Adrenal gland (tissue), 12 donors: ENCODE measurements around the gene GMPPA. TPM values are rescaled to one million over a fixed set of nuclear protein-coding genes. Genes with fewer than 3 reads are reported as not detected.

Source experiments
- DNase-seq, 7 donors: peaks; one replicate each; pipeline ENCODE4 v3.0.0-alpha.2; 2019 to 2020
- H3K27ac ChIP-seq, 5 donors: fragments of 200-600 bp; sonication (generic) in 4 of 5; 1 replicate in 3 of 5; 2 replicates in 2 of 5; pipeline versions ENCODE4 v1.5.1 to v1.8.0; 2016 to 2020; ENCODE audit warnings: mild to moderate bottlenecking in 1 of 5
- H3K27me3 ChIP-seq: fragments of 200-600 bp; 2 replicates; pipeline ENCODE4 v1.8.0; 2021
- H3K36me3 ChIP-seq, 2 donors: fragments of 200-600 bp; replicated peaks in 1 of 2; 1 replicate in 1 of 2; 2 replicates in 1 of 2; pipeline versions ENCODE4 v1.5.1 to v1.8.0; 2018 to 2022
- H3K4me1 ChIP-seq, 2 donors: fragments of 200-600 bp; replicated peaks in 1 of 2; 1 replicate in 1 of 2; 2 replicates in 1 of 2; pipeline versions ENCODE4 v1.5.1 to v1.8.0; 2018 to 2021
- H3K4me3 ChIP-seq, 4 donors: fragments of 200-600 bp; sonication (generic) in 3 of 4; one replicate each; pipeline ENCODE4 v1.5.1; 2016 to 2018
- H3K9me3 ChIP-seq, 3 donors: fragments of 200-600 bp; sonication (generic) in 1 of 3; replicated peaks in 1 of 3; 1 replicate in 2 of 3; 2 replicates in 1 of 3; pipeline versions ENCODE4 v1.5.1 to v1.8.0; 2016 to 2021
- POLR2A ChIP-seq, 2 donors: fragments of 450-650 bp; IDR thresholded peaks; one replicate each; pipeline ENCODE4 v1.6.1; 2017; ENCODE audit warnings: antibody characterized with exemption in 2 of 2, mild to moderate bottlenecking in 2 of 2, moderate library complexity in 1 of 2
- WGBS, 4 donors: extraction: QIAGEN DNeasy Blood & Tissue Kit in 2 of 4; methylation state at CpG; one replicate each; pipeline versions ENCODE4 v1.1.5 to v1.1.7; 2013 to 2017; 5-methylcytosine and 5-hydroxymethylcytosine counted together
- intact Hi-C, 2 donors: fragments of 100-400 bp; cut with DNase I; formaldehyde crosslinking; loops; one replicate each; pipeline versions ENCODE4 v1.14.1 to v1.15.0; 2022 to 2023
- polyA plus RNA-seq, 3 donors: library from polyadenylated mRNA; stranded (reverse); fragments of 200-250 nt in 2 of 3; fragments of 350-450 nt in 1 of 3; fragmentation: Illumina TruSeq in 1 of 3; extraction: RNeasy Lipid Tissue Mini Kit (QIAGEN cat#74804) in 1 of 3; gene quantifications; one replicate each; pipeline ENCODE4 v1.2.3, GENCODE V29; 2013 to 2014
- total RNA-seq, 9 donors: library from RNA; depleted of rRNA in 4 of 9; stranded (reverse); fragments of >200 nt in 4 of 9; fragments of 120-200 nt in 1 of 9; fragmentation: NEBNext Ultra II Directional in 1 of 9; extraction: Animal tissue kit (Norgen Biotek cat#: 25700) in 1 of 9; gene quantifications; one replicate each; pipeline versions ENCODE4 v1.1.0 to v1.2.4, GENCODE V29; 2013 to 2023
- TF ChIP-seq, protein P1 (sequence below), 6 experiments: fragments of 450-650 bp in 4 of 6; fragments of 200-600 bp in 2 of 6; sonication (generic) in 1 of 6; IDR thresholded peaks; 1 replicate in 5 of 6; 2 replicates in 1 of 6; pipeline versions ENCODE4 v1.5.1 to v1.8.0; 2016 to 2021; ENCODE audit warnings: antibody characterized with exemption in 6 of 6, mild to moderate bottlenecking in 2 of 6, moderate library complexity in 1 of 6
- donor health status: healthy with polysubstance abuse.
- donor health status: Bipolar disorder and iron deficiency.
- donor health status: DM: yes; HTN: yes; CAD: no.
- donor health status: DM: no; HTN: no; CAD: no.
- donor health status: DM: no; HTN: no; CAD: no.
- donor health status: DM: yes; HTN: yes; CAD: no.

GMPPA gene
- total and polyA plus RNA-seq, 12 donors, result 23.0 to 72.2 (median 35.3) TPM

DNA sequence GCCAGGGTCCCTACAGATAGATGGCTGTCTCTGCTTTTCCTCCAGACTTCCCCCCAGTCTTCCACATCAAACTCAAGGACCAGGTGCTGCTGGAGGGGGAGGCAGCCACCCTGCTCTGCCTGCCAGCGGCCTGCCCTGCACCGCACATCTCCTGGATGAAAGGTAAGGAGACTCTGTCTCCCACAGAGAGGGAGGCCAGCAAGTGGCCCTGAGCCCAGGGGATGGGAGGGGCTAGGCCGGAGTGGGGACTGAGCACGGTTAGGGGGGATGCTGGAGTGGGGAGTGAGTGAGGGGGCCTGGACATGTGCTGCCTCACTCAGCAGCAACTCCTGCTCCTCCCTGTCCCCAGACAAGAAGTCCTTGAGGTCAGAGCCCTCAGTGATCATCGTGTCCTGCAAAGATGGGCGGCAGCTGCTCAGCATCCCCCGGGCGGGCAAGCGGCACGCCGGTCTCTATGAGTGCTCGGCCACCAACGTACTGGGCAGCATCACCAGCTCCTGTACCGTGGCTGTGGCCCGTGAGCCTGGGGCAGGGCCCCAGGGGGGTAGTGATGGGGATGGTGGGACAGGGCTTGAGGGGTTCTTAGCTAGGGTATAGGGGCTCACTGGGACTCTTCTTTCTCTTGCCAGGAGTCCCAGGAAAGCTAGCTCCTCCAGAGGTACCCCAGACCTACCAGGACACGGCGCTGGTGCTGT lies 10.4 kb upstream of the GMPPA start:
- Histone ChIP-seq H3K27ac (no peak overlapping the region), H3K4me1 (peaks cover 0 to 4% of the 10 kb centered on the region in 2 donors), H3K9me3 (no peaks in the 10 kb centered on the region), H3K4me3 (no peak overlapping the region), H3K36me3 (no peaks in the 10 kb centered on the region), H3K27me3 (peaks cover 31% of the 10 kb centered on the region)
- WGBS, 4 donors, result 80 to 91% (median 87%) methylated on average over 13 to 17 of the region's 17 CpGs
- no peak for DNase-seq
- no peak for TF ChIP-seq POLR2A (IDR thresholded peaks at IDR 0.05)
- TF ChIP-seq, protein P1, sequence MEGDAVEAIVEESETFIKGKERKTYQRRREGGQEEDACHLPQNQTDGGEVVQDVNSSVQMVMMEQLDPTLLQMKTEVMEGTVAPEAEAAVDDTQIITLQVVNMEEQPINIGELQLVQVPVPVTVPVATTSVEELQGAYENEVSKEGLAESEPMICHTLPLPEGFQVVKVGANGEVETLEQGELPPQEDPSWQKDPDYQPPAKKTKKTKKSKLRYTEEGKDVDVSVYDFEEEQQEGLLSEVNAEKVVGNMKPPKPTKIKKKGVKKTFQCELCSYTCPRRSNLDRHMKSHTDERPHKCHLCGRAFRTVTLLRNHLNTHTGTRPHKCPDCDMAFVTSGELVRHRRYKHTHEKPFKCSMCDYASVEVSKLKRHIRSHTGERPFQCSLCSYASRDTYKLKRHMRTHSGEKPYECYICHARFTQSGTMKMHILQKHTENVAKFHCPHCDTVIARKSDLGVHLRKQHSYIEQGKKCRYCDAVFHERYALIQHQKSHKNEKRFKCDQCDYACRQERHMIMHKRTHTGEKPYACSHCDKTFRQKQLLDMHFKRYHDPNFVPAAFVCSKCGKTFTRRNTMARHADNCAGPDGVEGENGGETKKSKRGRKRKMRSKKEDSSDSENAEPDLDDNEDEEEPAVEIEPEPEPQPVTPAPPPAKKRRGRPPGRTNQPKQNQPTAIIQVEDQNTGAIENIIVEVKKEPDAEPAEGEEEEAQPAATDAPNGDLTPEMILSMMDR (IDR thresholded peaks at IDR 0.05), result no peak
- intact Hi-C loops, result no loop called here

GRCh38 chr2:219488844-219489194 lies 9.9 kb upstream of the GMPPA start:
- Histone ChIP-seq H3K4me1 (peaks cover 0 to 4% of the 10 kb centered on the region in 2 donors), H3K36me3 (no peaks in the 10 kb centered on the region), H3K4me3 (no peak overlapping the region), H3K27me3 (peaks cover 28% of the 10 kb centered on the region), H3K9me3 (no peaks in the 10 kb centered on the region), H3K27ac (no peak overlapping the region)
- intact Hi-C loops, result no loop called here
- no peak for TF ChIP-seq POLR2A (IDR thresholded peaks at IDR 0.05)
- TF ChIP-seq, protein P1 (IDR thresholded peaks at IDR 0.05), result no peak
- no peak for DNase-seq
- 82 to 92% (median 85%) methylated on average over 5 to 14 of the region's 14 CpGs for WGBS, 4 donors

GRCh38 chr2:219489315-219489714 lies 9.4 kb upstream of the GMPPA start:
- WGBS, 4 donors, result 69 to 83% (median 79%) methylated on average over 4 to 9 of the region's 9 CpGs
- Histone ChIP-seq H3K36me3 (no peaks in the 10 kb centered on the region), H3K9me3 (no peaks in the 10 kb centered on the region), H3K27me3 (peaks cover 24% of the 10 kb centered on the region), H3K27ac (no peak overlapping the region), H3K4me3 (no peak overlapping the region), H3K4me1 (peaks cover 0 to 2% of the 10 kb centered on the region in 2 donors)
- TF ChIP-seq POLR2A (IDR thresholded peaks at IDR 0.05), result no peak
- TF ChIP-seq, protein P1 (IDR thresholded peaks at IDR 0.05), result no peak
- no peak for DNase-seq
- intact Hi-C loops, result no loop called here

DNA sequence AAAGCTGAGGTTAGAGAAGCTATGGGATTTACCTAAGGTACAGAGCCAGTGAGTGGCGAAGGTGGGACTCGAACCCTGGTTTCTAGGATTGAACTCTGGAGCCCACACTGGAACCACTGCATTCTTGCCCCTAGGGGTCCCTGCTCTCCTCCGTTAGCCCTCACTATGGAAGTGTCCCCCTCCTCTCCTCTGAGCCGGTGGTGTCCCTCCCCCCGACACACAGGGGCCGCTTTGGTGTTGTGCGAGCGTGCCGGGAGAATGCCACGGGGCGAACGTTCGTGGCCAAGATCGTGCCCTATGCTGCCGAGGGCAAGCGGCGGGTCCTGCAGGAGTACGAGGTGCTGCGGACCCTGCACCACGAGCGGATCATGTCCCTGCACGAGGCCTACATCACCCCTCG lies 8.5 kb upstream of the GMPPA start:
- Histone ChIP-seq H3K27ac (no peak overlapping the region), H3K27me3 (peaks cover 15% of the 10 kb centered on the region), H3K9me3 (no peaks in the 10 kb centered on the region), H3K36me3 (no peaks in the 10 kb centered on the region), H3K4me3 (no peak overlapping the region), H3K4me1 (no peaks in the 10 kb centered on the region)
- TF ChIP-seq POLR2A (IDR thresholded peaks at IDR 0.05), result no peak
- TF ChIP-seq, protein P1 (IDR thresholded peaks at IDR 0.05), result no peak
- intact Hi-C loops, result loop anchor here in 1 of 2 donors (5.0 kb wide), 1 partner anchor 37 kb away; no protein-coding TSS in a partner anchor
- 86 to 91% (median 89%) methylated on average over 11 to 23 of the region's 23 CpGs for WGBS, 4 donors
- DNase-seq, result no peak
